HepG2 (cell line): ENCODE data around the gene MEX3C. TPM values are rescaled to one million over a fixed set of nuclear protein-coding genes. Genes with fewer than 3 reads are reported as not detected.

Source experiments
- ATAC-seq: fragments of 200-7000 bp; cut with Tn5 transposase; 3 replicates; pipeline ENCODE4 v1.9.1; 2020; ENCODE audit warnings: mild to moderate bottlenecking, moderate library complexity
- BruUV-seq: library from RNA; stranded (reverse); fragments of 400-500 nt; replicated peaks from 2 replicates; lab custom pipeline; 2021; lab: Mats Ljungman, UMichigan
- CTCF ChIA-PET: fragments of 300-600 bp; formaldehyde crosslinking; extraction: SDS; loops from one replicate; lab custom pipeline; 2021; ENCODE audit warnings: low total read pairs, inconsistent platforms, low intra/inter-chr PET ratio; lab: Yijun Ruan, JAX
- POLR2A ChIA-PET: fragments of 350-600 bp; sonication (Branson Sonifier 250); formaldehyde crosslinking; loops from one replicate; lab custom pipeline; 2020; ENCODE audit warnings: antibody characterized with exemption, inconsistent platforms; lab: Yijun Ruan, JAX
- DNase-seq: peaks from one replicate; pipeline ENCODE4 v3.0.0-alpha.2; 2015; ENCODE audit warnings: low spot score
- FAIRE-seq: peaks from 3 replicates; lab custom pipeline; 2011; peaks lifted over from hg19 to GRCh38; lab: Jason Lieb, UNC
- H2AFZ ChIP-seq: one replicate; pipeline ENCODE4 v1.6.1; 2011; ENCODE audit warnings: low read length, inconsistent platforms
- H3K27ac ChIP-seq: fragments of 300-600 bp; 3 replicates; pipeline ENCODE4 v1.8.0; 2011; ENCODE audit warnings: mixed run types, mild to moderate bottlenecking, mixed read lengths, low read length, inconsistent platforms; ENCODE audit not compliant: insufficient read depth; ENCODE audit errors: extremely low read length
- H3K27me3 ChIP-seq, 2 experiments: fragments of 200-600 bp in 1 of 2; 2 replicates in 1 of 2; 3 replicates in 1 of 2; pipeline versions ENCODE4 v1.6.0 to v1.8.0; 2011; ENCODE audit warnings: low read length in 2 of 2, mild to moderate bottlenecking in 2 of 2, moderate library complexity in 2 of 2, inconsistent platforms in 1 of 2; ENCODE audit not compliant: insufficient read depth in 2 of 2, control insufficient read depth in 1 of 2
- H3K36me3 ChIP-seq, 2 experiments: fragments of 200-600 bp in 1 of 2; replicated peaks in 1 of 2; 2 replicates in 1 of 2; 3 replicates in 1 of 2; pipeline versions ENCODE4 v1.5.1 to v1.8.0; 2011; ENCODE audit warnings: low read length in 2 of 2, inconsistent platforms in 1 of 2; ENCODE audit not compliant: insufficient read depth in 2 of 2, control insufficient read depth in 1 of 2
- H3K4me1 ChIP-seq: 2 replicates; pipeline ENCODE4 v1.5.1; 2012; ENCODE audit warnings: low read length, inconsistent platforms; ENCODE audit not compliant: insufficient read depth
- H3K4me2 ChIP-seq: 2 replicates; pipeline ENCODE4 v1.6.0; 2011; ENCODE audit warnings: low read depth, low read length, inconsistent platforms
- H3K4me3 ChIP-seq, 3 experiments: fragments of 200-600 bp in 1 of 3; sonication (generic), shearing (Covaris generic) in 1 of 3; replicated peaks in 1 of 3; 2 replicates each; pipeline ENCODE4 v1.5.1; 2011 to 2016; ENCODE audit warnings: low read length in 3 of 3, inconsistent platforms in 2 of 3, low read depth in 2 of 3, mild to moderate bottlenecking in 2 of 3, control low read depth in 1 of 3, mixed read lengths in 1 of 3; ENCODE audit not compliant: insufficient read depth in 1 of 3
- H3K79me2 ChIP-seq: one replicate; pipeline ENCODE4 v1.6.1; 2011; ENCODE audit warnings: low read length, inconsistent platforms; ENCODE audit not compliant: insufficient read depth
- H3K9ac ChIP-seq: 2 replicates; pipeline ENCODE4 v1.6.0; 2011; ENCODE audit warnings: mild to moderate bottlenecking, low read depth, low read length, inconsistent platforms; ENCODE audit not compliant: insufficient read depth
- H3K9me3 ChIP-seq: 2 replicates; pipeline ENCODE4 v1.5.1; 2012; ENCODE audit warnings: mild to moderate bottlenecking, low read length
- H4K20me1 ChIP-seq: 2 replicates; pipeline ENCODE4 v1.6.0; 2011; ENCODE audit warnings: inconsistent platforms, mild to moderate bottlenecking, low read length, moderate library complexity; ENCODE audit not compliant: insufficient read depth
- CTCF ChIP-seq: sonication (generic); formaldehyde crosslinking; IDR thresholded peaks from 2 replicates; pipeline ENCODE4 v1.5.0; 2020; ENCODE audit warnings: mild to moderate bottlenecking, missing genetic modification reagents, moderate library complexity
- FOXJ3 ChIP-seq: sonication (generic); formaldehyde crosslinking; IDR thresholded peaks from 2 replicates; pipeline ENCODE4 v1.4.0; 2020; ENCODE audit warnings: missing genetic modification reagents, mild to moderate bottlenecking, borderline replicate concordance
- NR3C1 ChIP-seq: sonication (generic); formaldehyde crosslinking; IDR thresholded peaks from 2 replicates; pipeline ENCODE4 v1.4.0; 2020; ENCODE audit warnings: missing genetic modification reagents
- PAX8 ChIP-seq: sonication (generic); formaldehyde crosslinking; IDR thresholded peaks from 2 replicates; pipeline ENCODE4 v1.8.0; 2022; ENCODE audit warnings: mild to moderate bottlenecking, missing genetic modification reagents, borderline replicate concordance
- PRDM10 ChIP-seq: sonication (generic); formaldehyde crosslinking; IDR thresholded peaks from 2 replicates; pipeline ENCODE4 v1.4.0; 2020; ENCODE audit warnings: low read depth, missing genetic modification reagents
- SAFB2 ChIP-seq: sonication (generic); formaldehyde crosslinking; IDR thresholded peaks from 2 replicates; pipeline ENCODE4 v1.5.1; 2020; ENCODE audit warnings: missing genetic modification reagents, low read depth, mild to moderate bottlenecking, borderline replicate concordance
- ZFP36L1 ChIP-seq: sonication (generic); formaldehyde crosslinking; IDR thresholded peaks from 2 replicates; pipeline ENCODE4 v1.8.0; 2022; ENCODE audit warnings: mild to moderate bottlenecking, missing genetic modification reagents, moderate library complexity
- ZNF256 ChIP-seq: sonication (generic); formaldehyde crosslinking; conservative IDR thresholded peaks from 2 replicates; pipeline ENCODE4 v1.4.0; 2020; ENCODE audit warnings: missing genetic modification reagents
- ZNF619 ChIP-seq: sonication (generic); formaldehyde crosslinking; IDR thresholded peaks from 2 replicates; pipeline ENCODE4 v1.4.0; 2020; ENCODE audit warnings: mild to moderate bottlenecking, missing genetic modification reagents
- ZNF777 ChIP-seq: sonication (generic); formaldehyde crosslinking; IDR thresholded peaks from 2 replicates; pipeline ENCODE4 v1.4.0; 2020; ENCODE audit warnings: missing genetic modification reagents
- ZSCAN31 ChIP-seq: sonication (generic); formaldehyde crosslinking; IDR thresholded peaks from 2 replicates; pipeline ENCODE4 v1.5.0; 2020; ENCODE audit warnings: low read depth, mild to moderate bottlenecking, missing genetic modification reagents
- WGBS: methylation state at CpG from one replicate; pipeline ENCODE4 v1.1.6; 2017; ENCODE audit warnings: low lambda C conversion rate; 5-methylcytosine and 5-hydroxymethylcytosine counted together
- in situ Hi-C: cut with HindIII; loops from 2 replicates; pipeline ENCODE4 v1.10.0; 2017; ENCODE audit warnings: low pct_unique_long_range_greater_than_20kb; ENCODE audit not compliant: extremely low pct_ligation_motif_present
- intact Hi-C: fragments of 100-400 bp; cut with micrococcal nuclease; formaldehyde crosslinking; loops from one replicate; pipeline ENCODE4 v1.10.0; 2022; ENCODE audit not compliant: unreplicated experiment
- polyA plus RNA-seq, 8 experiments: library from polyadenylated mRNA; depleted of rRNA in 3 of 8; stranded (reverse) in 7 of 8; unstranded in 1 of 8; fragments of >200 nt; fragmentation: Illumina TruSeq in 4 of 8; extraction: Trizol in 4 of 8; gene quantifications; 2 replicates each; pipeline versions ENCODE4 v1.2.1 to v1.2.3, GENCODE V29; 2011 to 2016; ENCODE audit warnings: low read depth in 4 of 8, missing spikeins in 1 of 8, mixed read lengths in 1 of 8; ENCODE audit not compliant: insufficient read depth in 1 of 8
- total RNA-seq, 5 experiments: library from RNA; depleted of rRNA; stranded (reverse); fragments of >200 nt; fragmentation: Illumina TruSeq; extraction: Trizol; gene quantifications; 2 replicates each; pipeline ENCODE4 v1.2.3, GENCODE V29; 2016; ENCODE audit warnings: low read depth in 1 of 5

Gene MEX3C
- total and polyA plus RNA-seq, 2 of the 13 experiments (the other 11 are each of a cell fraction or from before 2014, with no cell fraction given) = 34.8 to 36.4 TPM

- ATAC-seq (no peak), DNase-seq (no peak), FAIRE-seq (no peak)
- Histone ChIP-seq H3K9ac (no peak overlapping the region), H2AFZ (no peak overlapping the region), H4K20me1 (no peaks in the 10 kb centered on the region), H3K4me3 (no peak overlapping the region), H3K4me2 (no peak overlapping the region), H3K27ac (no peak overlapping the region), H3K9me3 (no peaks in the 10 kb centered on the region), H3K79me2 (no peaks in the 10 kb centered on the region), H3K4me1 (peaks cover 13% of the 10 kb centered on the region), H3K27me3 (peaks cover 0 to 2% of the 10 kb centered on the region in 2 experiments; a peak in 3 of 5 replicates), H3K36me3 (no peaks in the 10 kb centered on the region)
- 42% methylated on average over 3 of the region's 3 CpGs for WGBS
- intact Hi-C loops = no loop called here
- ChIA-PET CTCF (no interaction called here), POLR2A (no interaction called here)
- BruUV-seq = no TSS peak
- in situ Hi-C loops = no loop called here
- TF ChIP-seq NR3C1 = no peak
- no peak for TF ChIP-seq ZNF619 (CRISPR knock-in tag)
- TF ChIP-seq ZSCAN31 (CRISPR knock-in tag) = no peak
- no peak for TF ChIP-seq ZNF256
- no peak for TF ChIP-seq FOXJ3 (CRISPR knock-in tag)
- TF ChIP-seq SAFB2 = no peak
- no peak for TF ChIP-seq CTCF (CRISPR knock-in tag)
- no peak for TF ChIP-seq ZNF777 (CRISPR knock-in tag)
- TF ChIP-seq PRDM10 (CRISPR knock-in tag) = no peak
- no peak for TF ChIP-seq ZFP36L1 (CRISPR knock-in tag)
- TF ChIP-seq PAX8 (CRISPR knock-in tag) = no peak
Measured at GRCh38 chr18:51127664-51128063, 69.8 kb downstream of the MEX3C start.
